NOMO-1 treated with dmso at 0.1 percent for 144 hours (cell line): ENCODE data around the gene RHBDL1.

Source experiments
- DNase-seq: peaks from one replicate; lab custom pipeline; 2025; ENCODE audit not compliant: unreplicated experiment; lab: John Stamatoyannopoulos, UW

RHBDL1 gene

DNA sequence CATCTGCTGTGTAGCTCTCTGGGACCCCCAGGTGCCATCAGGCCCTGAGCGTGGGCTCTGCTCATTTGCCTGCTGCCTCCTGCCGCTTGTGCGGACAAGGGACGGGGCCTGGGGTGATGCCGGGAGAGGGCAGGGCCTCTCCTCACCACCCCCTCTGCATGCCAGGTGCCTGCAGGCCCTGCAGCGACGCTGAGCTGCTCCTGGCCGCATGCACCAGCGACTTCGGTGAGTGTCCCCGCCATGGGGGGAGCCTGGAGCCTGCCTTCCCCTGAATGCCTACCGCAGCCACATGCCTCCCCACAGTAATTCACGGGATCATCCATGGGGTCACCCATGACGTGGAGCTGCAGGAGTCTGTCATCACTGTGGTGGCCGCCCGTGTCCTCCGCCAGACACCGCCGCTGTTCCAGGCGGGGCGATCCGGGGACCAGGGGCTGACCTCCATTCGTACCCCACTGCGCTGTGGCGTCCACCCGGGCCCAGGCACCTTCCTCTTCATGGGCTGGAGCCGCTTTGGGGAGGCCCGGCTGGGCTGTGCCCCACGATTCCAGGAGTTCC lies 41.4 kb downstream of the RHBDL1 start:
- DNase-seq, result no peak

- no peak for DNase-seq
These were observed 42.2 kb downstream of the RHBDL1 start for GRCh38 chr16:717450-718245.

- DNase-seq, result no peak
These were observed 42.9 kb downstream of the RHBDL1 start for GRCh38 chr16:718389-718788.

DNA sequence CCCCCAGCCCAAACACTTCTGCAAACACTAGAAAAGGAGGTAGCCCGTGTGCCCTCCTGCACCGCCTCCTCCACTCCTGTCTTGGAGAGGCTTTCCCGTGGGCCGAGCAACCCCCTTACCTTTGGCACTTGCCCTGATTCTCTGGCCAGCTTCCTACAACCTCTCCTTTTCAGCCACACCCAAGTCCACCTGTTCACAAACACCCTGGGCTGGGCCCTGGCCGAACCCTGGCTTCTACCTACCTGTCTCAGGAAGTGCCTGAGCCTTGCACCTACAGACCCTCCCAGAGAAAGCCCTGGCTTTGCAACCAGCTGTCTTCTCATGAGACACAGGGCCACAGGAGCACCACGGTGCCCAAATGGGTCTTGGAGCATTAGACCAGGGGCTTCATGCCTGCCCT lies 43.5 kb downstream of the RHBDL1 start:
- DNase-seq, result no peak

DNA sequence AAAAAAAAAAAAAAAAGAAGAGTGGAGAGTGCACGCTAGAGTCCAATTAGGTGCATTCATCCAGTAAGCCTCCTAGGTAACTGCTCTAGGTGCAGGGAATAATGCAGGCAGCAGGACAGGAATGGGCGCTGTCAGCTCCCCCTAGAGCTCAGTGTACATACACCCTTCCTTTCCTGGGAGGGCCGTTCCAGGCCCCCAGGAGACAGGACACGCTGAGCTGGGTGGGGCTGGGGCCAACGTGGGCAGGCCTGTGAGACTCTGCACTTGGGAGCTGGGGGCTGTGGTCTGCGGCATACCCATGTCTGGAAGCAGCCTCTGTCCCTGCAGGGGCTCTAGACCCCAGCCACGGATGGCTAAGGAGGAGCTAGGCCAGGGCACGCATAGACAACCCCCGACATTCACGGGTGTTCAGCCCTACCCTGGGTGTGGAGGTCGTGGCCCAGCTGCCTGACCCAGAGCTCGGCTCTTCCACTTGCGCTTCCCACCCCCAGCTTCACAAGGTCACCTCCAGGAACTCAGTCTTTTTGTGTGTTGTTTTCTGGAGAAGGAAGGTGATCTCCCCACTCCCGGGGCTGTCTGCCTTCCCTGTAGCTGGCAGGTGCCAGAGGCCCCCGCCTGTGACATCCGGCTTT lies 44.5 kb downstream of the RHBDL1 start:
- no peak for DNase-seq

DNA sequence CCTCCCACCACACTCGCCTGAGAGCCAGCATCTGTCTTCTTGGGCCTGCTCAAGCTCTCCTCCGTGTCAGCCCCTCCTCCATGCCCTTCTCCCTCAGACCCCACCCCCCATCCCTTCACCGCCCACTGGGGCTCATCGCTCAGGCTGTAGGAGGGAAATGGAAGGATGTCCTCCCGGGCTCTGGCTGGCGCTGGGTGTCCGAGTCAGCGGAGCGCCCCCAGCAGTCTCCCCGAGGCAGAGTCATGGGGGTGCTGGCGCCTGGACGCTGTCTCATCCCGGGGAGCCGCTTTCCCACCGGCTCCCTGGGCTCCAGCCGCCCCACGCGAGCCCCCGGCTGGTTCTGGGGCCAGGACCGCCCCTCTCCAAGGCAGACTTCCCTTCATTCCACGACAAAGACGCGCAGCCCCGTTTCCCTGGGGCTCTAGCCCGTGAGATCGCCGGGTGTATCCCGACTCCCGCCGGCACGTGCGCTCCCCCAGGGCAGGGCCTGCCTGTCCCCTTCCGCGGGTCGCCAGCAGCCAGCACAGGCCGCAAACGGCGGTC lies 45.0 kb downstream of the RHBDL1 start:
- DNase-seq, result no peak

- DNase-seq, result peak; percentile 81
These were observed 45.7 kb downstream of the RHBDL1 start, which contains the start of gene ANTKMT for GRCh38 chr16:720990-721764. Gene ANTKMT (plus strand): TSS chr16:721146. CDS start chr16:721275, 129 bp downstream.

DNA sequence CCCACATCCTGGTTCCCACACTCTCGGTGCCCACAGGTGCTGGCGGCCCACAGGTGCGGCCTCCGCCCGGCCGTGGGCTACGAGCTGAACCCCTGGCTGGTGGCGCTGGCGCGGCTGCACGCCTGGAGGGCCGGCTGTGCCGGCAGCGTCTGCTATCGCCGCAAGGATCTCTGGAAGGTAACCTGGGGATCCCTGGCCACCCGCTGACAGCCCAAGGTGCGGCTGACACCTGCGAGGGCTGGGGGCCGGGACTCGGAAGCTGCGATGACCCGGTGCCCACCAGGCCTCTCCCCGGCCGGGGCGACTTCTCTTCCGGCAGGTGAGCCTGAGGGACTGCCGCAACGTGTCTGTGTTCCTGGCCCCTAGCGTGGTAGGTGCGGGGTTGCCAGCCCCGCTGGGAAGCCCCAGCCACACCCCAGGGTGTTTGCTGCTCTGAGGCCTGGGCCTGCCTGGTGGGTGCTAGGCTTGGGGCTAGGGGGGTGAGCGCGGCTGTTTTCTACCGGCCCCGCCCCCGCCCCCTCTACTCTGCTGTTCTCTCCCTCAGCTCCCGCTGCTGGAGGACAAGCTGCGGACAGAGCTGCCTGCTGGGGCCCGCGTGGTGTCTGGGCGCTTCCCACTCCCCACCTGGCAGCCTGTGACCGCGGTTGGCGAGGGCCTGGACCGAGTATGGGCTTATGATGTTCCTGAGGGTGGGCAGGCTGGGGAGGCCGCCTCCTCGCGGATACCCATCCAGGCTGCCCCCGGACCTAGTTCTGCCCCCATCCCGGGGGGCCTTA lies 46.5 kb downstream of the RHBDL1 start:
- DNase-seq, result no peak

GRCh38 chr16:722835-723633 lies 47.6 kb downstream of the RHBDL1 start:
- DNase-seq, result no peak

- no peak for DNase-seq
These were observed 48.2 kb downstream of the RHBDL1 start for GRCh38 chr16:723695-724094.

DNA sequence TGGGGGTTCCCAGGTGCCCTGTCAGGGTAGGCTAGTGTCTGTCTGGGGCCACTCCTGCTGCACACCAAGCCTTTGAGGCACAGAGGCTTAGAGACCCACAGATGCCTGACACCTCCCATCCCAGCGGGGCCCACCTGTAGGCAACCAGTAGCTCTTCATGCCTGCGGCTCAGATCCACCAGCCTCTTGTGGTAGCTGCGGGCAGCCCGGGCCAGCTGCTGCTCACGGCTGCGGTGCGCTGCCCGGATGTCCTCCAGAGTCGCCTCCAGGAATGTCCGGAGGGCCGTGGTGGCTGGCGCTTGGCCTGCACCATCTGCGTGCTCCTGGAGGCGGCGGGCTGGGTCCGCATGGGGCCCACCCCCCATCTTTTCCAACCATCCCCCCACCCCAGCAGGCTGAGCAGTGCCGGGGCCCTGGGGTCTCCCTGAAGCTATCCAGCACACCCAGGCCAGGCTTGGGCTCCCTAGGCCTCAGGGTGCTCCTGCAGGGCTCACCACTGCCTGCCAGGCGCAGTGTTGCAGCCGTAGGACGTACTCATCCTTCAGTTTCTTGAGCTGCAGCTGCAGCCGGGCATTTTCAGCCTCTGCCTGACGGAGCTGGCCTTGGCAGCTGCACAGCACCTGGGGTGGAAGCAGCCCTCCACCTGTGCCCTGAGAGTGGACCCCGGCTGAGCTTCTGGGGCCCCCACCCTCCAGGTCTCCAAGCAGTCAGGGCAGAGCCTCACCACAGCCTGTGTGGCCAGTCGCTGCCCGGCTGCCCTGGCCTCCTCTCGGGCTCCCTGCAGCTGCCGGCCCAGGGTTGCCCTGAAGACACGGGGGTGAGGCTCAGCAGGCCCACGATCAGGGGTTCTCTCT lies 48.9 kb downstream of the RHBDL1 start:
- DNase-seq, result no peak

DNA sequence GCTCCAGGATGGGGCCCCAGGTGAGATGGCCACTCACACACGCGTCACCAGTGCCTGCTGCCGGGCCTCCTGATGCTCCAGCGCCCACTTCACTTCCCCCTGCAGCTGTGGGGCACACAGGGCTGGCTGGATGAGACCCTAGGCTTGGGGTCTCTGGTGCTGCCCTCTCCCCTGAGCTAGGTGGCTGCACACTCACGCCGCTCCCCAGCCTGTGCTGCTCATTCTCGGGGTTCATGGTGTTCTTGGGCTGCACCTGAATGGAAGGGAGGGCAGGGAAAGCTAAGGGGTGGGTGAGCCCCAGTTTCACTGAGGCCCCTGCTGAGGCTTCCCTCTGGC lies 49.5 kb downstream of the RHBDL1 start:
- no peak for DNase-seq

DNA sequence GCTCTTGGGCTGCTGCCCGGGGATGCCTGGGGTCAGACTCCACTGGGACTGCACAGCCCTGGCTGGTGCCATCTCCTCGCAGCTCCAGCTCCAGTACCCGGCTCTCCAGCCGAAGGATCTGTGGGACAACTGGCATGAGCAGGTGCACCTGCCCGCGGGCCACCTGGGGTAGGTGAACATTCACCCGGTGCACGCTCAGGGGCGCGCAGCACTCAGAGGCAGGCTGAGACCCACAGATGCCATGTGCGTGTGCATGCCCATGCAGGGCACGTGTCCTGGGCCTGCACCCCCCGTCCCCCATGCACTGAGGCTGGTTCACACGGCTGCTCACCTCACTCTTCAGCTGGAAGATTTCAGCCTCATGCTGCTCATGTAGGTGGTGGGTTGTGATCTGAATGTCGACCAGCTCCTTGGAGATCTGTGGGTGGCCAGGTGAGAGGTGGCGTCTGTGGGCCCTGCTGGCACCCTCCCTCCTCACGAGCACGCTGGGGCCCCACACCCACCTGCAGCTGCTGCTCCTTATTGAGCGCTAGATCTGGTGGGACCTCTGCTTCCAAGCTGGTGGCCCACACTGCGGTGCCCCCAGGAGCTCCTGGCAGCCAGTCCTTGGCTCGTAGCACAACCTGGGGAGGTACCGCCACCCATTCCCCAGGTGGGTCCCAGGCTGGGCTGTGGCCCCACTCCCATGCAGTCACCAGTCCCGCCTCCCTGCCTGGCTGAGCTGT lies 50.2 kb downstream of the RHBDL1 start:
- DNase-seq, result no peak

DNA sequence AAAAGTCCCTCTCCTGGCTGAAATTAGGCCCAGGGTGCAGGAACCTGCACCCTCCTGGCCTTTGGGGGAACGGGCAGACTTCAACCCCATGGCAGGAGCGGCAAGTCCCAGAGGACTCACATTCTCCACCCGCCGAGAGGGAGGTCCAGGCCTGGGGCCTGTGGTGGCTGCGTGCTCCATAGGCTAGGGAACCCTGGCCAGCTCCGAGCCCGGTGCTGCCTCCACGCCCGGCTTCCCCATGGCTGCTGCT lies 50.6 kb downstream of the RHBDL1 start:
- no peak for DNase-seq

GRCh38 chr16:726438-727290 lies 51.2 kb downstream of the RHBDL1 start, which contains the start of the genes CCDC78 and HAGHL:
Gene CCDC78 (minus strand): TSS chr16:726443. CDS start chr16:726367, 76 bp downstream.
Gene HAGHL (plus strand): TSS chr16:727106. CDS start chr16:727510, 404 bp downstream.
- peak; percentile 36 for DNase-seq

DNA sequence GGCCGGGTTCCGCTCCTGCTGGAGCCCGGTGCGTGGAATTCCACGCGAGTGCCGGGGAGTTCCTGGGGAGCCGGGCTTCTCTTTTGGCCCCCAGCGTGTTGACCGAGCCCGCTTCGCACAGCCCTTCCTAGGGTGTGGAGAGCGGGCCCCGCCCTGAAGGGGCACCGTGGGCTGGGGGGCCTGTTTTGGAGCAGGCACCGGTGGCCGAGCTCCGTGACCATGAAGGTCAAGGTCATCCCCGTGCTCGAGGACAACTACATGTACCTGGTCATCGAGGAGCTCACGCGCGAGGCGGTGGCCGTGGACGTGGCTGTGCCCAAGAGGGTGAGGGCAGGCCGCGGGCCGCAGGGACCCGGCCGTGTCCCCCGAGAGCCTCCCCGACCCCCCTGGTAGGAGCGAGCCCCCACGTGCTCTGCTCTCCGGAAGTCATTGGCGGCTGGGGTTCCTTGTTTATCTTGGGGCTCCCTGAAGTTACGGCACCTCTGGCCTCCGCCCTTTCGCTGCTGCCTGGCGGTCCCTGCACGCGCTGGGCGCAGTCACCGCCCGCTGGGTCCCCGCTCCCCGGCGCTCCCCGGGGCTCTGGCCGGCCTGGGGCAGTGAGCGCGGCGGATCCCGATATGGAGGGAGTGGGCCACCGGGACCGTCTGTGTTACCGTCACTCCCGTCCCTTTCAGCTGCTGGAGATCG lies 52.0 kb downstream of the RHBDL1 start:
- no peak for DNase-seq
